HG03175 (cell line): ENCODE measurements around the gene ADAMTS10.
"Not testable (repeated sequence)": the region's sequence is repeated elsewhere in the genome, so short reads cannot be mapped to it uniquely, and the experiment has no call there.

Experiments
- ATAC-seq: cut with Tn5 transposase; IDR thresholded peaks from one replicate; pipeline ENCODE4 v1.9.1; 2021; ENCODE audit warnings: mild to moderate bottlenecking, moderate library complexity; ENCODE audit not compliant: unreplicated experiment

ADAMTS10 gene

DNA sequence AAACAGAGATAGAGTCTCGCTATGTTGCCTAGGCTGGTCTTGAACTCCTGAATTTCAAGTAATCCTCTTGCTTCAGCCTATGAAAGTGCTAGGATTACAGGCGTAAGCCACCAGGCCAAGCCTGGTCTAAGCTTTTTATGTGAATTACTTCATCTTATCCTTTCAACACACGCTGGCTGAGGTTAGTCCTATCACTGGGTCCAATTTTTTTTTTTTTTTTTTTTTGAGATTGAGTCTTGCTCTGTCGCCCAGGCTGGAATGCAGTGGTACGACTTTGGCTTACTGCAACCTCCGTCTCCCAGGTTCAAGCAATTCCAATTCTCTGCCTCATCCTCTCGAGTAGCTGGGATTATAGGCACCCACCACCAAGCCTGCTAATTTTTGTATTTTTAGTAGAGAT, 43.7 kb downstream of the ADAMTS10 start:
- ATAC-seq, result no peak

DNA sequence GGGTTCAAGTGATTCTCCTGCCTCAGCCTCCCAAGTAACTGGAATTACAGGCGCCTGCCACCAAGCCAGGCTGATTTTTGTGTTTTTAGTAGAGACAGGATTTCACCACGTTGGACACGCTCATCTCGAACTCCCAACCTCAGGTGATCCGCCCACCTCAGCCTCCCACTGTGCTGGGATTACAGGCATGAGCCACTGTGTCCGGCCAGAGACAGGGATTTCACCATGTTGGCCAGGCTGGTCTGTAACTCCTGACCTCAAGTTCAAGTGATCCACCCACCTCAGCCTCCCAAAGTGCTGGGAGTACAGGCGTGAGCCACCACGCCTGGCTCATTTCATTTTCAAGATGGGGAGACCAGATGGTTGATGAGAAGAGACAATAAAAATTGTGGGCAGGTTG, 45.6 kb downstream of the ADAMTS10 start:
- not testable (repeated sequence) for ATAC-seq

DNA sequence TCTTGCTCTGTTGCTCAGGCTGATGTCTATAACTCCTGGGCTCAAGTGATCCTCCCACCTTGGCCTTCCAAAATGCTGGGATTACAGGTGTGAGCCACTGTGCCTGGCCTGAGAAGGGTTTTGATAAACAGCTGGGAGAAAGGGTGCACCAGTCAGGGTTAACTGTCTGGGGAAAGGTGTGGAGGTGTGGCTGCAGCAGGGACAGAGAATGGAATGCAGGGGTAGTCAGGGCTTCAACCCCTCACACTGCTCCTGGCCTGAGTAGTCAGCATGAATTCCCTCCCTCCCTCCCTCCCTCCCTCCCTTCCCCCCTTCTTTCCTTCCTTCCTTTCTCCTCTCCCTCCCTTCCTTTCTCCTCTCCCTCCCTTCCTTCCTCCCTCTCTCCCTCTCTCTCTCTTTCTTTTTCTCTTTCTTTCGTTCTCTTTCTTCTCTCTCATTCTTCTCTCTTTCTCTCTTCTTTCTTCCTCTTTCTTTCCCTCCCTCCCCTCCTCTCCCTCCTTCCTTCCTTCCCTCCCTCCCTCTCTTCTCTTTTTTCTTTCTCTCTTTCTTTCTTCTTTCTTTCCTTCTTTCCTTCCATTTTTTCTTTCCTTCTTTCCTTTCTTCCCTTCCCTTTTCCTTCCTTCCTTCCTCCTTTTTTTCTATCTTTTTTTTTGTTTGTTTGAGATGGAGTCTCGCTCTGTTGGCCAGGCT, 49.3 kb downstream of the ADAMTS10 start:
- no peak for ATAC-seq

DNA sequence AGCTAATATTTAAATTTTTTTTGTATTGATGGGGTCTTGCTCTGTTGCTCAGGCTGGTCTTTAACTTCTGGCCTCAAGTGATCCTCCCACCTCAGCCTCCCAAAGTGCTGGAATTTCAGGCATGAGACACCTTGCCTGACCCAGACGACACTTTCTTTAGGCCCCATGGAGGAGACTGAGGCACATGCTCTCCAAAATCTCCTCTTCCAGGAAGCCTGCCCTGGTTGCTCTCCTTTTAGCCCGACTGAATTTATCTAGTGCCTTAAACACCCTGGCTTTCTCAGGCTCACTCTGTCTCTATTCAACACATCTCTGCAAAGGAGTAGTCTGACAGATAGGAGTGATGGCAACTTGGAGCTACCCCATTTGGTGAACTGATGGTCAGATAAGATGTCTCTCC, 52.2 kb downstream of the ADAMTS10 start:
- no peak for ATAC-seq

DNA sequence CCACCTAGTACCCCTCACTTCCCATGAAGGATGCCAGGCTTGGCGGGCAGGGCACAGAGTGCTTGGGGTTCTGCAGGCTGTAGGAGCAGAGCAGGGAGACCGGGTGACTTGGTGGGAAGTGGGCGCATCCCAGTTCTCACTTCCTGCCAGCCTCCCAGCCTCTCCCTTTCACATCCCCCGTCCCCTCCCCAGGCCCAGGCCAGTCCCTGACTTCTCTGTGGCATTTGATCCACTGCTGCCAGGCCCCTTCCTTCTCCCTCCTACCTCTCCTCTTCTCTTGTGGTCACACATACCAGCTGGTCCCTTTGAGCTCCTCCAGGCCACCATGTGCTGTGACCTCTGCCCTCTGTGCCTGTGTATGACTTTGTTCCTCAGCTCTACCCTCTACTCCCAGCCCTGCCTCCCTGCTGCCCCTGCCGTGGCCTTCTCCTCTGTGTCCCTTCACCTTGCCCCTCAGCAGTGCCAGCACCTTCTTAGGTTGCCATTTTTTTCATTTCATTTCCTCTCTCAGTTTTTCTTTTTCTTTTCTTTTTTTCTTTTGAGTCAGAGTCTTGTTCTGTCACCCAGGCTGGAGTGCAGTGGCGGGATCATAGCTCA, 52.8 kb downstream of the ADAMTS10 start:
- no peak for ATAC-seq

DNA sequence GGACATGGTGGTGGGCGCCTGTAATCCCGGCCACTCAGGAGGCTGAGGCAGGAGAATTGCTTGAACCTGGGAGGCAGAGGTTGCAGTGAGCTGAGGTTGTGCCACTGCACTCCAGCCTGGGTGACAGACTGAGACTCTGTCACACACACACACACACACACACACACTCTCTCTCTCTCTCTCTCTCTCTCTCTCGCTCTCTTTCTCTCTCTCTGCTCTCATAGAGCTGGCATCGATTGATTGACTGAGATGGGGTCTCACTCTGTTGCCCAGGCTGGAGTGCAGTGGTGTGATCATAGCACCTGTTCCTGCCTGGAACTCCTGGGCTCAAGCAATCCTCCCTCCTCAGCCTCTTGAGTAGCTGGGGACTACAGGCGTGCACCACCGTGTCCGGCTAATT, 56.8 kb downstream of the ADAMTS10 start:
- not testable (repeated sequence) for ATAC-seq

DNA sequence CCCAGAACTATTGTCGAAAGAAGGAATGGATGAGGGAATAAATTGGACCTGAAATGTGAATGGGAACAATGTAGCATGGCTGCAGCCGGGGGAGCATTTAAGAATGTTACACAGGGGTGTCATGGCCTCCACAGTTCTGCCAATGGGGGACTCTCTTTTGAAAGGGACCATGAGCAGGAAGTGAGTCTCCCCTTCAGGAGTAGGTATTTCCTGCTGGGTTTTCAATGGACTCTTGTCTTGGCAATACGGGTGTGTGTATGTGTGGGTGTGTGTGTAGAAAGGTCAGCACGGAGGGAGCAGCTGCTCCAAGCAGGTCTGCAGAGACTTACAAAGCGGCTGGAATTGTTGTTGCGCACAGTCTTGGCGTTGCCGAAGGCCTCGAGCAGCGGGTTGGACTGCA, 57.7 kb downstream of the ADAMTS10 start:
- ATAC-seq, result no peak

DNA sequence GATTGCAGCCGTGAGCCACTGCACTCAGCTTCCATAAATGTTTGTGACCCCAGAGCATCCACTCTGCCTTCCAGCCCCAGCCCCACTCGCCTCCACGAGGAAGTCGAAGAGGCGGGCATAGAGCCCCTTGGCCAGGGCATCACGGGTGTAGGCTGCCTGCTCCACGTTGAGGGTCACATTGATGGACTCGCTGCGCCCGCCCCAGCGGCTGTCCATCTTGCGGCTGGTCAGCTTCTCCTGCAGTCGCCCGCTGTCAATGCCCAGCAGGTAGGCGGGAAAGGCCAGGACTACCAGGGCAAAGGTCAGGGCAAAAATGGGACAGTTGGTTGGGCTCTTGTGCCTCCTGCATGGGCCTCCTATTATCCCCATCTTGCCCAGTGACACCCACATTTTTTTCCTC, 60.4 kb downstream of the ADAMTS10 start:
- no peak for ATAC-seq

DNA sequence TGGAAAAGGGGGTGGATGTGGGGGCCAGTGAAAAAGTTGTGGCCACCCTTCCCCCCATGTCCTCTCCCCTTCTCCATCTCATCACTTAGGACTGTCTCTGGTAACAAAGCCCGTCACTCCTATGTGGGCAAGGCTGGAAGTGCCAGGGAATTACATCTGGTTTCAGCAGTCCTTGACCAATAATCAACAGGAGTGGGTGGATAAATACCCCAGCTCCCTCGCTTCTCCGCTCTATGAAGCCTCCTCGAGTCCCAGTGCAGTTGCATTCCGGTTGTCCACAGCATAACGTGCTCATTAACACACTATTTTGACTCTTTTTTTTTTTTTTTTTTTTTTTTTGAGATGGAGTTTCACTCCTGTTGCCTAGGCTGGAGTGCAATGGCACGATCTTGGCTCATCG, 64.8 kb downstream of the ADAMTS10 start:
- no peak for ATAC-seq

DNA sequence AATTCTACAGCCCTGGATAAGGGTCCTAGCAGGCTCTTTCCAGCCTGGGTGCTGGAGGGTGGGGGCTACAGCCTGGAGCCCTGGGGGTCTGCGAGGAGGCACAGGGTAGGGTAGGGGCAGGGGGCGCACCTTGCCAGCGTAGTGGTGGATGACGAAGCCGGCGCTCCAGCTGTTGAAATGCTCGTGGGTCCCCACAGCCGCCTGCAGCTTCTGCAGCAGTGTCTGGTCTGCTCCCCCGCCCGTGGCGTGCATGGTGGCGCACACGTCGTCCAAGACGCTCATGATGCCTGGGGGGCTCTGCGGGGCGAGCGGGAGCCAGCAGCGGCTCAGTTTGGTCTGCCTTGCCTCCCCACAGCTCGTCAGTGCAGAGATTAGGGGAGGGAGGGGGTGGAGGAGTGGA, 66.3 kb downstream of the ADAMTS10 start:
- no peak for ATAC-seq

DNA sequence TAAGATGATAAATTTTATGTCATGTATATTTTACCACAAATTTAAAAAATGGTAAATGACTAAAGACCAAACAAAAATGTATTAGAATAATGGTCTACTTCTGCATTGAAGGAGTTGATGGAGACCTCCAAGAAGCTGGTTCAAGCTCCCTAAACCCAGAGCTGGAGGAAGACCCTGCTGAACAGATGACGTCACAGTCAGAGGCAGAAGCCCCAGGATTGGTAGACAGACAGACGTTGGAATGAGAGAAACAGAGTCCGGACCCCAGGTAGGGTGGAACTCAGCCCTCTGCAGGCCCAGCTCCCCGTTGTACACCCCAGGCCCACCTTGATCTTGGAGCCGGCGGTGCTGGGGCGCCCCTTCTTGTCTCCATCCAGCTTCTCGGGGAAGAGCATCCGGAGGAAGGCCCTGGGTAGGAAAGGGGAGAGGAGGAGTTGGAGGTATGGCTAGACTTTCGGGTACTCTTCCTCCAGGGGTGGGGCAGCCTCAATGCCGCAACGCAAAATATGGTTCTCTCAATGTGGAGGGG, 70.8 kb downstream of the ADAMTS10 start:
- ATAC-seq, result no peak

DNA sequence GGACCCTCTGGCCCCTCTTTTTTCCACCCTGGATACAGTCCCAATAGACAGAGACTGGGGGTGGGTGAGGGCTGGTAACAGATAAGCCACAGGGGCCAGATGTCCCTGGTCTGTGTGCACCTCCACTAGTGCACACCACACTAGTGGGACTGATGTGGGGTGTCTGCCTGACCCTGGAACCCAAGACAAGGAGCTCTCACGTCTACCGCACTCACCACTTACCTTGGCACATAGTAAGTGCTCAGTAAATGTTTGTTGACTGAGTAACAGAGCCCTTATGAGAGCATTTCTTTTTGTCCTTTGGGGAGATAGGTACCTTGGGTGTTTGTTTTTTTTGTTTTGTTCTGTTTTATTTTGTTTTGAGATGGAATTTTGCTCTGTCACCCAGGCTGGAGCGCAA, 73.4 kb downstream of the ADAMTS10 start:
- ATAC-seq, result no peak

DNA sequence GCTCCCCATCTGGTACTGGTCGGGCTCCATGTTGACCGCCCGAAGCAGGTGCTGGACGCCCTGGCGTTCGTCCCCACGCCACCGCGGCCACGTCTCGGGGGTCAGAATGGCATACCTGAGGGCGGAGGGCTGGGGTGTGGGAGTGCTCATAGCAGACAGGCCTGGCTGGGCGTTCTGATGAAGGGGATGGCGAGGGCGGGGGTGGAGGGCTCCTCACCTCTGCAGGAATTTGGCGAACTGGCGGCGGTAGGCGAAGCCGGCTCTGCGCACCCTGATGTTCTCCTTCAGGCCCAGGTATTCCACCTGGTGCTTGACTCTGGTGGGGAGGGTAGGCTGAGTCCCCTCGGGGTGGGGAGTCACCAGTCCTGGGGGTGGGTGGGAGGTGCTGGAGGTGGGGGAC, 74.2 kb downstream of the ADAMTS10 start:
- ATAC-seq, result no peak

DNA sequence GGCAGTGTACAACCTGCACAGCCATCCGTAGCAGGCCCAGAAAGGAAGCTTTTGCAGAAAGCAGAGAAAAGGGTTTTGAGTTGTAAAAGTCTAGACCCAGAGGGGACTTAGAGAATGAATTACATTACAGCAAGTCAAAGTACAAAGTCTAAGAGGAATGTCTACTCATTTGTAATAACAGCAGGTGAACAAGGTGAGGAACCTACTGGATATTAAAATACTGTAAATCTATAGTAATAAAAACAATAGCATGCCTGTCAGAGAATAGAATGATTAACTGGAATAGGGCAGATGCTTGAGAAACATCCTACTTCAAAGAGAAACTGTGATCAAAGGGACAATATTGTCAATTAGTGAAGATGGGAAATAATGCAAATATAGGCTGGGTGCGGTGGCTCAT, 78.3 kb downstream of the ADAMTS10 start:
- no peak for ATAC-seq

DNA sequence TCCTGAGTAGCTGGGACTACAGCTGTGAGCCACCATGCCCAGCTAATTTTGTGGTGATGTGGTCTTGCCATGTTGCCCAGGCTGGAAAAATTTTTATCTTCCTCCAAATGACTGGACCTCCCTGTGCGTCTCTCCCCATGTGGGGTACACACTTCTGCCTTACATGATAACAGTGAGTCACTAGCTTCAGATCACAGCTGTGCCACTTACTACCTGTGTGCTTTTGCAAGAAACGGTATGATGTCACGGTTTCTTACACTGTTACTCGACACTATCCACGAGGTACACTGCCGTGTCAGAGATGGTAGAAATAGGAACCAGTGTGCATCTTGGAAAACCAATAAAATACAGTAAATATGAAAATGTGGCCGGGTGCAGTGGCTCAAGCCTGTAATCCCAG, 79.0 kb downstream of the ADAMTS10 start:
- no peak for ATAC-seq
